ENCODE measurements around the gene ATXN1. TPM values are rescaled to one million over a fixed set of nuclear protein-coding genes. Genes with fewer than 3 reads are reported as not detected.
A peak's percentile ranks its signal among the peaks of the same experiment; 100 is the strongest.

ATXN1 gene
- total and polyA plus RNA-seq, 2 of the 8 experiments (the other 6 are each of a cell fraction or from before 2014, with no cell fraction given), result 1.6 to 4.0 TPM

DNA sequence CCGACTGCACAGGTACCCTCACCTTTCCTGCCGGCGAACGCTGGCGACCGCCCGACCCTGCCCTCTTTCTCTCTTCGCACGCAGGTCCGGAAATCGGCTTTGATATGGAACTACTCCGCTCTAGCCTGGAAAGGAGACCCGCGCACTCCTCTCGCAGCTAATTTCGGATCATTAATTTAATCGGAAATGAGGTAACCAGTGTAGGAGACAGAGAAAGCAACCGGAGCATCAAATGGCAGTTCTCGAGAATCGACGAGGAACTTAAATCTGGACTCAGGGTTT is 949 bp upstream of the ATXN1 start:
- H3K14ac ChIP-seq (ENCODE audit: insufficient read length), result no peak overlapping the region
- H3K9ac ChIP-seq (replicated peaks in 1 of 4; ENCODE audit: extremely low read depth in 1 of 4, low read depth in 3 of 4, low read length in 3 of 4), result peak overlapping the region in 1 of 4 experiments; percentile 20; a peak in 1 of 7 replicates
- peak overlapping the region; percentile 71; the same call in 1 of the 2 replicates for H2AFZ ChIP-seq (ENCODE audit: low read length)
- H3K4ac ChIP-seq (replicated peaks; ENCODE audit: insufficient read length, low read depth, low read length), result no peak overlapping the region
- 0 out of 2 replicates have a peak overlapping the region, but pooled peaks have one; percentile 24 for H3K18ac ChIP-seq (ENCODE audit: extremely low read depth, low read length)
- H2BK20ac ChIP-seq (ENCODE audit: low read length), result no peak overlapping the region
- no peaks in the 10 kb centered on the region for H3K79me1 ChIP-seq (ENCODE audit: low read depth, low read length)
- peak overlapping the region; percentile 62 to 84 (median 66) for H3K4me3 ChIP-seq (ENCODE audit: extremely low read depth in 1 of 4, insufficient read depth in 2 of 4, low read depth in 3 of 4, low read length in 4 of 4)
- no peak overlapping the region for H4K91ac ChIP-seq (replicated peaks; ENCODE audit: insufficient read length, low read length)
- peaks cover 15% of the 10 kb centered on the region for H3K23me2 ChIP-seq (ENCODE audit: low read depth, low read length)
- no peak overlapping the region for H2AK5ac ChIP-seq (ENCODE audit: low read depth, low read length)
- H4K20me1 ChIP-seq (replicated peaks in 1 of 2; ENCODE audit: control insufficient read depth in 1 of 2, insufficient read depth in 2 of 2, low read length in 2 of 2), result peaks cover 0 to 2% of the 10 kb centered on the region in 2 experiments
- peaks cover 1 to 24% (median 12%) of the 10 kb centered on the region in 4 experiments; a peak in 6 of 7 replicates for H3K27me3 ChIP-seq (replicated peaks in 1 of 4; ENCODE audit: control insufficient read depth in 3 of 4, extremely low read depth in 1 of 4, insufficient read depth in 3 of 4, low read length in 3 of 4)
- no peak overlapping the region for H3K23ac ChIP-seq (ENCODE audit: insufficient read length)
- no peak overlapping the region for H2BK5ac ChIP-seq (ENCODE audit: low read depth, low read length)
- TF ChIP-seq RBBP5 (IDR thresholded peaks at IDR 0.05; ENCODE audit: borderline replicate concordance, low read depth, low read length) (0 out of 2 replicates have a peak, but pooled peaks have one; percentile 31), PHF8 (conservative IDR thresholded peaks at IDR 0.05; ENCODE audit: low read depth, low read length) (no peak), EZH2 (IDR thresholded peaks at IDR 0.05; ENCODE audit: low read depth, low read length, severe bottlenecking) (peak; percentile 48), POU5F1 (IDR thresholded peaks at IDR 0.05; ENCODE audit: low read depth, low read length) (no peak), ASH2L (IDR thresholded peaks at IDR 0.05; ENCODE audit: low read length) (peak; percentile 76), KDM4A (IDR thresholded peaks at IDR 0.05; ENCODE audit: low read depth, low read length, severe bottlenecking) (peak; percentile 13), SRF (IDR thresholded peaks at IDR 0.05; ENCODE audit: low read depth, low read length) (no peak), SAP30 (IDR thresholded peaks at IDR 0.05; ENCODE audit: insufficient read depth, insufficient replicate concordance, low read length) (peak; percentile 6)
- H4K5ac ChIP-seq (ENCODE audit: insufficient read length, low read depth, low read length), result no peak overlapping the region
- H3K79me2 ChIP-seq (ENCODE audit: control insufficient read depth in 1 of 2, insufficient read depth in 2 of 2, low read length in 2 of 2), result no peaks in the 10 kb centered on the region
- FAIRE-seq (no peak), DNase-seq (ENCODE audit: low read depth in 1 of 2, low spot score in 2 of 2) (no peak)
- POLR2A ChIA-PET (ENCODE audit: partially characterized antibody), result interaction anchor here (1.0 kb wide), 1 partner anchor 8 kb away, joined by 3 read pairs; no protein-coding TSS in a partner anchor
- CTCF ChIA-PET (ENCODE audit: partially characterized antibody), result interaction anchor here (0.7 to 4.4 kb wide), 13 partner anchors 11 to 434 kb away, joined by 3 to 43 read pairs (median 4); no protein-coding TSS in a partner anchor
- H3K4me1 ChIP-seq (replicated peaks in 1 of 4; ENCODE audit: control insufficient read depth in 3 of 4, insufficient read depth in 4 of 4, low read length in 3 of 4), result peaks cover 8 to 22% (median 10%) of the 10 kb centered on the region in 4 experiments; a peak in 6 of 7 replicates
- H3K27ac ChIP-seq (ENCODE audit: low read depth, low read length), result no peak overlapping the region
- no peaks in the 10 kb centered on the region for H3K36me3 ChIP-seq (ENCODE audit: control insufficient read depth in 2 of 4, insufficient read depth in 4 of 4, low read length in 3 of 4)
- peak overlapping the region; percentile 59 for H4K8ac ChIP-seq (ENCODE audit: extremely low read depth, insufficient read depth, low read length)
- H2BK15ac ChIP-seq (ENCODE audit: low read length), result no peak overlapping the region
- H3K4me2 ChIP-seq (ENCODE audit: insufficient read depth in 1 of 2, low read depth in 2 of 2, low read length in 2 of 2), result peak overlapping the region; percentile 92 to 99
- no peaks in the 10 kb centered on the region for H3K9me3 ChIP-seq (ENCODE audit: insufficient read depth in 2 of 2, low read depth in 1 of 2, low read length in 1 of 2)
- WGBS, 2 experiments (ENCODE audit: extremely low coverage in 1 of 2, insufficient coverage in 1 of 2, insufficient read length in 1 of 2, insufficient replicate concordance in 2 of 2, low coverage in 1 of 2, low lambda C conversion rate in 2 of 2, missing lambda C conversion rate in 1 of 2), result 0% methylated on average over 21 of the region's 21 CpGs; no CpG with 5 or more reads in 1 of the 2 experiments
- no peak overlapping the region for H2BK120ac ChIP-seq (replicated peaks; ENCODE audit: low read depth, low read length)
- no peak overlapping the region for H2BK12ac ChIP-seq (ENCODE audit: low read depth, low read length)
- H3K56ac ChIP-seq (replicated peaks; ENCODE audit: insufficient read length, low read depth, low read length), result no peak overlapping the region
